ENCODE data around the gene FAM13C. TPM values are rescaled to one million over a fixed set of nuclear protein-coding genes. Genes with fewer than 3 reads are reported as not detected.

The FAM13C gene
- total and polyA plus RNA-seq, 9 of the 15 experiments (the other 6 are each of a cell fraction or from before 2014, with no cell fraction given), result not detected

GRCh38 chr10:59271160-59271559, 91.2 kb downstream of the FAM13C start:
- no peaks in the 10 kb centered on the region; the same call in 1 of the 2 replicates for H3K9me3 ChIP-seq (replicated peaks; ENCODE audit: control insufficient read depth, insufficient read depth, low read depth, low read length)
- ATAC-seq (no peak), FAIRE-seq (no peak), DNase-seq (ENCODE audit: extremely low read depth in 1 of 4, low spot score in 3 of 4) (no peak)
- intact Hi-C loops (cut with micrococcal nuclease), result no loop called here
- H2AFZ ChIP-seq (ENCODE audit: low read depth, low read length), result no peak overlapping the region
- BruUV-seq (replicated peaks), result no TSS peak
- H3K79me2 ChIP-seq (ENCODE audit: control insufficient read depth, insufficient read depth, low read length), result no peaks in the 10 kb centered on the region
- in situ Hi-C loops (cut with MboI), result no loop called here
- no peaks in the 10 kb centered on the region for H3K27me3 ChIP-seq (ENCODE audit: control insufficient read depth in 2 of 2, insufficient read depth in 2 of 2, low read length in 2 of 2)
- H3K4me2 ChIP-seq (ENCODE audit: insufficient read depth, low read length), result no peak overlapping the region
- no peak overlapping the region for H3K9ac ChIP-seq (ENCODE audit: insufficient read depth in 1 of 2, low read depth in 2 of 2, low read length in 2 of 2)
- H3K36me3 ChIP-seq (ENCODE audit: control insufficient read depth, insufficient read depth, low read length), result no peaks in the 10 kb centered on the region
- no peak for TF ChIP-seq PHB2 (IDR thresholded peaks at IDR 0.05; ENCODE audit: low read depth)
- TF ChIP-seq CGGBP1 (CRISPR knock-in tag; IDR thresholded peaks at IDR 0.05), result no peak
- no peak for TF ChIP-seq ZNF12 (CRISPR knock-in tag; IDR thresholded peaks at IDR 0.05)
- TF ChIP-seq NFIC (IDR thresholded peaks at IDR 0.05), result no peak
- TF ChIP-seq NCOA2 (IDR thresholded peaks at IDR 0.05; ENCODE audit: partially characterized antibody in 2 of 2), result no peak
- ChIA-PET CTCF (ENCODE audit: low intra/inter-chr PET ratio) (no interaction called here), POLR2A (no interaction called here)
- no peaks in the 10 kb centered on the region for H3K4me1 ChIP-seq (replicated peaks in 1 of 2; ENCODE audit: control insufficient read depth in 2 of 2, insufficient read depth in 2 of 2, low read length in 2 of 2)
- no peaks in the 10 kb centered on the region for H3K9me1 ChIP-seq (ENCODE audit: control insufficient read depth, insufficient read depth, low read length)
- H3K4me3 ChIP-seq, result no peak overlapping the region
- no peaks in the 10 kb centered on the region; the same call in 1 of the 2 replicates for H4K20me1 ChIP-seq (replicated peaks; ENCODE audit: control insufficient read depth, insufficient read depth, low read length)
- H3K27ac ChIP-seq (ENCODE audit: extremely low read depth, low read depth, low read length), result no peak overlapping the region
- WGBS (ENCODE audit: insufficient coverage, low coverage, missing lambda C conversion rate), result 0% methylated on average over 4 of the region's 4 CpGs

- in situ Hi-C loops (cut with MboI) (no loop called here), intact Hi-C loops (cut with micrococcal nuclease) (no loop called here)
- Histone ChIP-seq H3K9me1 (ENCODE audit: control insufficient read depth, insufficient read depth, low read length) (no peaks in the 10 kb centered on the region), H3K4me2 (ENCODE audit: insufficient read depth, low read length) (no peak overlapping the region), H3K4me3 (no peak overlapping the region), H3K79me2 (ENCODE audit: control insufficient read depth, insufficient read depth, low read length) (no peaks in the 10 kb centered on the region), H3K9ac (ENCODE audit: insufficient read depth in 1 of 2, low read depth in 2 of 2, low read length in 2 of 2) (no peak overlapping the region), H4K20me1 (replicated peaks; ENCODE audit: control insufficient read depth, insufficient read depth, low read length) (no peaks in the 10 kb centered on the region; the same call in 1 of the 2 replicates), H3K9me3 (replicated peaks; ENCODE audit: control insufficient read depth, insufficient read depth, low read depth, low read length) (no peaks in the 10 kb centered on the region; the same call in 1 of the 2 replicates), H3K36me3 (ENCODE audit: control insufficient read depth, insufficient read depth, low read length) (no peaks in the 10 kb centered on the region), H3K27me3 (ENCODE audit: control insufficient read depth in 2 of 2, insufficient read depth in 2 of 2, low read length in 2 of 2) (no peaks in the 10 kb centered on the region), H3K27ac (ENCODE audit: extremely low read depth, low read depth, low read length) (no peak overlapping the region), H2AFZ (ENCODE audit: low read depth, low read length) (no peak overlapping the region), H3K4me1 (replicated peaks in 1 of 2; ENCODE audit: control insufficient read depth in 2 of 2, insufficient read depth in 2 of 2, low read length in 2 of 2) (no peaks in the 10 kb centered on the region)
- FAIRE-seq (no peak), DNase-seq (ENCODE audit: extremely low read depth in 1 of 4, low spot score in 3 of 4) (no peak), ATAC-seq (no peak)
- BruUV-seq (replicated peaks), result no TSS peak
- no peak for TF ChIP-seq RBM14 (IDR thresholded peaks at IDR 0.05; ENCODE audit: borderline replicate concordance, insufficient read depth, low read depth, low read length)
- no peak for TF ChIP-seq ELK1 (CRISPR knock-in tag; IDR thresholded peaks at IDR 0.05)
- TF ChIP-seq MXI1 (IDR thresholded peaks at IDR 0.05; ENCODE audit: low read depth, low read length), result no peak
- TF ChIP-seq ZNF354B (CRISPR knock-in tag; IDR thresholded peaks at IDR 0.05), result no peak
- TF ChIP-seq ESRRA (IDR thresholded peaks at IDR 0.05; ENCODE audit: borderline replicate concordance, low read depth), result no peak
- TF ChIP-seq CTCFL (IDR thresholded peaks at IDR 0.05; ENCODE audit: borderline replicate concordance, insufficient read depth, low read depth, low read length, poor library complexity, severe bottlenecking), result no peak
- no peak for TF ChIP-seq ZNF217 (CRISPR knock-in tag; IDR thresholded peaks at IDR 0.05)
- 2% methylated on average over 3 of the region's 3 CpGs for WGBS (ENCODE audit: insufficient coverage, low coverage, missing lambda C conversion rate)
- CTCF ChIA-PET (ENCODE audit: low intra/inter-chr PET ratio), result interaction anchor here (0.6 kb wide), 1 partner anchor 808 kb away, joined by 3 read pairs; no protein-coding TSS in a partner anchor
- POLR2A ChIA-PET, result no interaction called here
Observed at GRCh38 chr10:59270492-59270891, 91.9 kb downstream of the FAM13C start.
